Mesangial cell (primary cell): Measurements from ENCODE around the gene ISL2. TPM values are rescaled to one million over a fixed set of nuclear protein-coding genes. Genes with fewer than 3 reads are reported as not detected.

ENCODE experiments used
- total RNA-seq: library from RNA; depleted of rRNA; stranded (reverse); fragments of >200 nt; gene quantifications from 2 replicates; pipeline ENCODE4 v1.2.3, GENCODE V29; 2015

ISL2 gene
- 0.33 TPM in 1 of 2 replicates, not detected in the other for total RNA-seq

DNA sequence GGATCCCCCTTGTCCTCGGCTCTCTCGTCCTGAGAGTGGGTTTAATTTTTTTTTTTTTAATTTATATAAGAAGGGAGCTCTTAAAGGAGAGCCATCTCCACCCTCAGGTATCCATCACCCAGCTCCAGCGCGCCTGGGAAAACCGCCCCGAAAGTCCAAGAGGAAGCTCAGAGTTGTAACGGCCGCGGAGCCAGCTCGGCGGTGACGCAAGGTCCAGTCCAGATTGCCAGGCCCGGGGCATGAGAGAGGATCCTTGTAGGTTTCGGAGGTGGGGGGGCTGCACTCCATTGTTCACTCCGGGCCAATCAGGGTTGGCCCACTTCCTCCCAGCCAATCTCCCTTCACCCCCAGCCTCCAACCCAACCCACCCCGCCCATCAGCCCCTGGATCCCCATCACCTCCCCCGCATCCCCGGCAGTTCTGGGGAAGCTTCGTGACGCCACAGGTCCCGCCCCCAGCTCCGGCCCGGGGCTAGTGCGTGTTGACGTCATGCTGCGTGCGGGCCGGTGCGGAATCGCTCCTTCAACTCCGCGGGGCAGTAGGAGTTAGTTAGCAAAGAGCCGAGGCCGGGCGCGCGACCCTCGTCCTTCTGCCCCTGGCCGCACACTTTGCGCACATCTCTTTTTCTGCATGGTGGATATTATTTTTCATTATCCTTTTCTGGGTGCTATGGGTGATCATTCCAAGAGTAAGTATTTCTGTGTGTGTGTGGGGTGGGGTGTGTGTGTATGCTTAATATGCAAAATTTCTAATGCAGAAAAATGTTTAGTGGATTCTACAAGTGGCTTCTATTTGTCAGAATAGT is at the start of gene ISL2:
TSS of gene ISL2 (plus strand) at position 520 of the 805 bp plus-strand sequence. CDS start at position 631, 111 bp downstream.

DNA sequence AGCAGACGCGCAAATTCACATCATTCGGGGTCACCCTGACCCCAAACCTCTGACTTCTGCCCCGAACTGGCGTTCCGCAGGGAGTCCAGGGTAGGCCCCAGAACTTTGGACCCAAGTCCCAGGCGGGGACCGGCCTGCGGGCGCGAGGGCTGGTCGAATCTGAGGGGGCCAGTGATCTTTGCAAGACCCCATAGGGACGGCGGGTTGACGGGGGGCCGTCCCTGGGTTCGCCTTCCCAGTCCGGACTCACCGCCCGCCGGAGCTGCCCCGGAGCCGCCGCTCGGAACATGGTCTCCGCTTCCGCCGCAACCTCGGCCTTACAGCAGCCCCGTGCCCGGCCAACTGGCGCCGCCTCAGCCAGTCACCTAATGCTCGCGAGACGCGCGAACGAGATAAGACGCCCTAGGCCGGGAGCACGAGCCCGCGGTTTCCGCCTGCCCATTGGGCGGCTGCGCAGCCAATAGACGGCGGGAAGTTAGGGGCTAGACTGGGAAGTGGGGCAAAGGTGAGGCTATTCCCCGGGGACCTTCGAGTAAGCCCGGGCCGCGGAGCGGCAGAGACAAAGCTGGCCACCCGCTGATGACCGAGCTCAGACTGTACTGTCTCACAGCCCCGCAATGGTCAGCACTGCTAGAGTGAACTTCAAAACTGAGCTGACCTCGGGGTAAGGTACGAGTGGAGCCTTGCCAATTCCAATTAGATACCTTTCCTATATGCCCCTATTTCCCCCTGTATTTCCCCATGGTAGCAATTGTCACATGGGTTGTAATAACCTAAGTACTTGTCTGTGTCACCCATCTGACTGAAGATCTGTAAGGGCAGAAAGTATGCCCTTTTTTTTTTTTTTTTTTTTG is 25.2 kb upstream of the ISL2 start, which contains the start of gene ETFA:
TSS of gene ETFA (minus strand) at position 370 of the 854 bp plus-strand sequence. CDS start at position 289, 81 bp downstream.

Other genes with a start within 250 kb of the ISL2 start
- 45.1 and 63.9 TPM in 2 replicates for gene ETFA, start 25.3 kb upstream of the ISL2 start, total RNA-seq